ENCODE results near the gene POMT1. TPM values are rescaled to one million over a fixed set of nuclear protein-coding genes. Genes with fewer than 3 reads are reported as not detected.

POMT1 gene
- total and polyA plus RNA-seq, 4 experiments from 2014 or later = 15.6 to 58.5 (median 34.7) TPM

DNA sequence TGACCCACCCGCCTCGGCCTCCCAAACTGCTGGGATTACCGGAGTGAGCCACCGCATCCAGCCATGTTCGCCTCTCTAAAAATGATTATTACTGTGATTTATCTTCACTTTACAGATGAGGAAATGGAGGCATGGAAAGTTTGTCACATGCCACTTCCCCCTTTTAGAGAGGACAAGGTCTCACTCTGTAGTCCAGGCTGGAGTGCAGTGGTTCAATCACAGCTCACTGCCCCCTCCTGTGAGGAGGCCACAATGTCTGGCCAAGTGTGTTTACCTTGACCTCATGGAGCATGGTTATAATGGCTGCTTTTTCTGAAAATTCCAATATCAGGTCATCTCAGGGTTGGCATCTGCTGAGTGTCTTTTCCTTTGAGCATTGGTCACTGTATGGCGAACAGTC is 49.3 kb downstream of the POMT1 start:
- ChIA-PET POLR2A (ENCODE audit: partially characterized antibody) (no interaction called here), CTCF (ENCODE audit: partially characterized antibody) (no interaction called here)
- Mint-ChIP-seq H3K27me3 (peaks cover 42 to 48% of the 10 kb centered on the region in 2 donors), H3K4me3 (no peak overlapping the region), H3K36me3 (peaks cover 4 to 5% of the 10 kb centered on the region in 2 donors), H3K4me1 (peaks cover 3 to 27% (median 16%) of the 10 kb centered on the region in 4 donors), H3K9me3 (peaks cover 0 to 17% (median 6%) of the 10 kb centered on the region in 8 donors), H3K27ac (no peak overlapping the region)
- intact Hi-C loops (cut with micrococcal nuclease) = no loop called here
- Histone ChIP-seq H3K27me3 (ENCODE audit: insufficient read depth, low read length) (peaks cover 4% of the 10 kb centered on the region), H3K9me3 (ENCODE audit: control insufficient read depth in 1 of 2, low read length in 2 of 2) (no peaks in the 10 kb centered on the region), H3K4me1 (ENCODE audit: insufficient read depth, low read length) (no peaks in the 10 kb centered on the region), H3K36me3 (ENCODE audit: insufficient read depth, low read length) (no peaks in the 10 kb centered on the region), H3K4me3 (ENCODE audit: low read length in 2 of 2) (no peak overlapping the region), H3K27ac (ENCODE audit: low read depth, low read length) (no peak overlapping the region)
- DNase-seq = no peak

GRCh38 chr9:131554087-131554842 is 51.5 kb downstream of the POMT1 start:
- H3K36me3 ChIP-seq (ENCODE audit: insufficient read depth, low read length) = no peaks in the 10 kb centered on the region
- H3K9me3 ChIP-seq (ENCODE audit: control insufficient read depth in 1 of 2, low read length in 2 of 2) = no peaks in the 10 kb centered on the region
- Mint-ChIP-seq H3K27ac (no peak overlapping the region), H3K4me1 (peaks cover 3 to 14% (median 5%) of the 10 kb centered on the region in 4 donors), H3K4me3 (no peak overlapping the region), H3K9me3 (peaks cover 0 to 9% (median 0%) of the 10 kb centered on the region in 8 donors), H3K36me3 (peaks cover 0 to 5% of the 10 kb centered on the region in 2 donors), H3K27me3 (peaks cover 22 to 28% of the 10 kb centered on the region in 2 donors)
- intact Hi-C loops (cut with micrococcal nuclease) = no loop called here
- ChIA-PET CTCF (ENCODE audit: partially characterized antibody) (no interaction called here), POLR2A (ENCODE audit: partially characterized antibody) (interaction anchor here (1.0 to 1.2 kb wide), 2 partner anchors 9 to 13 kb away, joined by 3 read pairs; no protein-coding TSS in a partner anchor)
- no peaks in the 10 kb centered on the region for H3K4me1 ChIP-seq (ENCODE audit: insufficient read depth, low read length)
- DNase-seq = no peak
- H3K4me3 ChIP-seq (ENCODE audit: low read length in 2 of 2) = no peak overlapping the region
- H3K27ac ChIP-seq (ENCODE audit: low read depth, low read length) = no peak overlapping the region
- H3K27me3 ChIP-seq (ENCODE audit: insufficient read depth, low read length) = peaks cover 4% of the 10 kb centered on the region

DNA sequence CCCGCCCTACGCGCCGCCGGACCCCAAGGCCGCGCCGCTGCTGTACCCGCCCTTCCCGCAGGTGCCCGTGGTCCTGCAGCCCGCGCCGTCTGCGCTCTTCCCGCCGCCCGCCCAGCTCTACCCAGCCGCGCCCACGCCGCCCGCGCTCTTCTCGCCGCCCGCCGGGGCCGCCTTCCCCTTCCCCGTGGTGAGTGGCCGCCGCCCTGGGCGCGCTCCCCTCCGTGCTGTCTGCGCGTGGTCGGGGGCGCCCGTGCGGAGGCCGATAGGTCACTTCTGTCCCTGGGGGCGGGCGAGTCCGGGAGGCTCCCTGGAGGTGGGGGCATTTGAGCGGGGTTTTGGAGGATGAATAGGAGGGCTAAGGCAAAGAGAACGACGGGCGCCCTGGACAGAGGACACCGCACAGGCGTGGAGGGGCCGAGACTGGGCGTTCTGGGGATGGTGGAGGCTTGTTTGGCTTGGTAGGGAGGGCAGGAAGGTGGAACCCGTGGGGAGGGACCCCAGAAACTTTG is 52.2 kb downstream of the POMT1 start:
- no peaks in the 10 kb centered on the region for H3K4me1 ChIP-seq (ENCODE audit: insufficient read depth, low read length)
- no peaks in the 10 kb centered on the region for H3K9me3 ChIP-seq (ENCODE audit: control insufficient read depth in 1 of 2, low read length in 2 of 2)
- no peak overlapping the region for H3K4me3 ChIP-seq (ENCODE audit: low read length in 2 of 2)
- intact Hi-C loops (cut with micrococcal nuclease) = no loop called here
- DNase-seq = no peak
- Mint-ChIP-seq H3K4me1 (peaks cover 4 to 14% (median 5%) of the 10 kb centered on the region in 4 donors), H3K27me3 (peaks cover 19 to 22% of the 10 kb centered on the region in 2 donors), H3K4me3 (peak overlapping the region in 4 of 8 donors; percentile 21 to 56 (median 48)), H3K9me3 (peaks cover 0 to 9% (median 0%) of the 10 kb centered on the region in 8 donors), H3K36me3 (peaks cover 0 to 5% of the 10 kb centered on the region in 2 donors), H3K27ac (peak overlapping the region in 1 of 7 donors; percentile 29)
- ChIA-PET CTCF (ENCODE audit: partially characterized antibody) (no interaction called here), POLR2A (ENCODE audit: partially characterized antibody) (interaction anchor here (1.2 kb wide), 1 partner anchor 14 kb away, joined by 3 read pairs; no protein-coding TSS in a partner anchor)
- H3K27ac ChIP-seq (ENCODE audit: low read depth, low read length) = no peak overlapping the region
- H3K27me3 ChIP-seq (ENCODE audit: insufficient read depth, low read length) = peaks cover 4% of the 10 kb centered on the region
- no peaks in the 10 kb centered on the region for H3K36me3 ChIP-seq (ENCODE audit: insufficient read depth, low read length)

DNA sequence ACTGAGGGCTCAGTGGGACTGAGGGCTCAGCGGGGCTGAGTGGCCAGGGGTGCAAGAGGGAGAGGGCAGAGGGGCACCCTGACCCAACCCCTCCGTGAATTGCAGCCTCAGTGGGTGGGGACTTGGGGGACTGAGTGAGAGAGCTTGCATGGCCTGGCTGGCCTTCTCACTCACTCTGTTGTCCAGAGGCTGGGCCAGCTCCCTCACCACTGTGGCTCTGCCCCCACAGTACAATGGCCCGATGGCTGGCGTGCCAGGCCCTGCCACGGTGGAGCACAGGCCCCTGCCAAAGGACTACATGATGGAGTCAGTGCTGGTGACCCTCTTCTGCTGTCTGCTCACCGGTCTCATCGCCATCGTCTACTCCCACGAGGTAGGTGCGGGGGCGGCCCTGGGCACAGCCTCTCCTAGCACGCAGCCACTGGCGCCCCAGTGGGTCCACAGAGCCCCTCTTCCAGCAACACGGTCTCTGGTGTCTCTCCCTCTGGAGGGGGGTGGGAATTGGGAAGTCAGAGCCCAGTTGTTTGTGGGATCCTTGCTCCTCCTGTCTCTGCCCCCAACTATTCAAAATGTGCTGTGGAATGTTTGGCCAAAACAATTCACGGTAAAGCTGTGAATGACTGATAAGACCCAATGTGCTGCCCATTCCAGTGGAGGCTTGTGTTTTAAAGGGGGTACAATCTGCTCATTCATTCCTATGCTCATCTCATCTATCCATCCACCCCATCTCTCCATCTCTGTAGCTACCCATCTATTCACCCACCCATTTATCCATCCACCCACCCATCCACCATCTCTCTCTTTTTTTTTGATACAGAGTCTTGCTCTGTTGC is 53.3 kb downstream of the POMT1 start:
- Histone ChIP-seq H3K4me1 (ENCODE audit: insufficient read depth, low read length) (no peaks in the 10 kb centered on the region), H3K27me3 (ENCODE audit: insufficient read depth, low read length) (peaks cover 4% of the 10 kb centered on the region), H3K27ac (ENCODE audit: low read depth, low read length) (no peak overlapping the region), H3K4me3 (ENCODE audit: low read length in 2 of 2) (no peak overlapping the region), H3K36me3 (ENCODE audit: insufficient read depth, low read length) (no peaks in the 10 kb centered on the region), H3K9me3 (ENCODE audit: control insufficient read depth in 1 of 2, low read length in 2 of 2) (no peaks in the 10 kb centered on the region)
- POLR2A ChIA-PET (ENCODE audit: partially characterized antibody) = no interaction called here
- Mint-ChIP-seq H3K9me3 (peaks cover 0 to 9% (median 0%) of the 10 kb centered on the region in 8 donors), H3K27me3 (peaks cover 17% of the 10 kb centered on the region in 2 donors), H3K4me3 (peak overlapping the region in 3 of 8 donors; percentile 15 to 24 (median 22)), H3K4me1 (peaks cover 4 to 14% (median 6%) of the 10 kb centered on the region in 4 donors), H3K27ac (peak overlapping the region in 2 of 7 donors; percentile 35 to 46), H3K36me3 (peaks cover 0 to 5% of the 10 kb centered on the region in 2 donors)
- intact Hi-C loops (cut with micrococcal nuclease) = no loop called here
- CTCF ChIA-PET (ENCODE audit: partially characterized antibody) = no interaction called here
- no peak for DNase-seq

- CTCF ChIA-PET (ENCODE audit: partially characterized antibody) = interaction anchor here (1.8 kb wide), 1 partner anchor 57 kb away, joined by 8 read pairs; no protein-coding TSS in a partner anchor
- peaks cover 0 to 3% of the 10 kb centered on the region in 2 donors for H3K36me3 Mint-ChIP-seq
- intact Hi-C loops (cut with micrococcal nuclease) = no loop called here
Measured at GRCh38 chr9:131557855-131558548, 55.3 kb downstream of the POMT1 start.

GRCh38 chr9:131559421-131560000 is 56.8 kb downstream of the POMT1 start:
- peaks cover 5 to 9% of the 10 kb centered on the region in 2 donors for H3K27me3 Mint-ChIP-seq
- Histone ChIP-seq H3K9me3 (ENCODE audit: control insufficient read depth in 1 of 2, low read length in 2 of 2) (no peaks in the 10 kb centered on the region), H3K4me1 (ENCODE audit: insufficient read depth, low read length) (no peaks in the 10 kb centered on the region), H3K27ac (ENCODE audit: low read depth, low read length) (no peak overlapping the region), H3K36me3 (ENCODE audit: insufficient read depth, low read length) (no peaks in the 10 kb centered on the region), H3K27me3 (ENCODE audit: insufficient read depth, low read length) (peaks cover 4% of the 10 kb centered on the region), H3K4me3 (ENCODE audit: low read length in 2 of 2) (no peak overlapping the region)
- no peak overlapping the region for H3K4me3 Mint-ChIP-seq
- peaks cover 2 to 10% (median 5%) of the 10 kb centered on the region in 4 donors for H3K4me1 Mint-ChIP-seq
- POLR2A ChIA-PET (ENCODE audit: partially characterized antibody) = interaction anchor here (1.6 kb wide), 1 partner anchor 59 kb away, joined by 4 read pairs; no protein-coding TSS in a partner anchor
- H3K9me3 Mint-ChIP-seq = peaks cover 0 to 12% (median 6%) of the 10 kb centered on the region in 8 donors
- H3K27ac Mint-ChIP-seq = no peak overlapping the region
- no peak for DNase-seq
- intact Hi-C loops (cut with micrococcal nuclease) = loop anchor here (1.0 kb wide), 1 partner anchor 209 kb away; no protein-coding TSS in a partner anchor
- H3K36me3 Mint-ChIP-seq = no peaks in the 10 kb centered on the region
- CTCF ChIA-PET (ENCODE audit: partially characterized antibody) = interaction anchor here (0.6 to 2.9 kb wide), 17 partner anchors 13 to 709 kb away, joined by 3 to 31 read pairs (median 5); no protein-coding TSS in a partner anchor

More at GRCh38 chr9:131557855-131558548, 55.3 kb downstream of the POMT1 start:
- Histone ChIP-seq H3K9me3 (ENCODE audit: control insufficient read depth in 1 of 2, low read length in 2 of 2) (no peaks in the 10 kb centered on the region), H3K27ac (ENCODE audit: low read depth, low read length) (no peak overlapping the region), H3K27me3 (ENCODE audit: insufficient read depth, low read length) (peaks cover 4% of the 10 kb centered on the region), H3K4me3 (ENCODE audit: low read length in 2 of 2) (no peak overlapping the region), H3K36me3 (ENCODE audit: insufficient read depth, low read length) (no peaks in the 10 kb centered on the region), H3K4me1 (ENCODE audit: insufficient read depth, low read length) (no peaks in the 10 kb centered on the region)
- Mint-ChIP-seq H3K9me3 (peaks cover 0 to 12% (median 4%) of the 10 kb centered on the region in 8 donors), H3K4me3 (no peak overlapping the region), H3K4me1 (peaks cover 4 to 10% (median 6%) of the 10 kb centered on the region in 4 donors), H3K27me3 (peaks cover 10 to 12% of the 10 kb centered on the region in 2 donors), H3K27ac (no peak overlapping the region)
- DNase-seq = no peak
- POLR2A ChIA-PET (ENCODE audit: partially characterized antibody) = no interaction called here
